HepG2 (cell line): ENCODE measurements around the gene ABTB2. TPM values are rescaled to one million over a fixed set of nuclear protein-coding genes. Genes with fewer than 3 reads are reported as not detected.
A peak's percentile ranks its signal among the peaks of the same experiment; 100 is the strongest.

ENCODE experiments used
- ATAC-seq: fragments of 200-7000 bp; cut with Tn5 transposase; 3 replicates; pipeline ENCODE4 v1.9.1; 2020; ENCODE audit warnings: mild to moderate bottlenecking, moderate library complexity
- BruUV-seq: library from RNA; stranded (reverse); fragments of 400-500 nt; replicated peaks from 2 replicates; lab custom pipeline; 2021; lab: Mats Ljungman, UMichigan
- CTCF ChIA-PET: fragments of 300-600 bp; formaldehyde crosslinking; extraction: SDS; loops from one replicate; lab custom pipeline; 2021; ENCODE audit warnings: low total read pairs, inconsistent platforms, low intra/inter-chr PET ratio; lab: Yijun Ruan, JAX
- POLR2A ChIA-PET: fragments of 350-600 bp; sonication (Branson Sonifier 250); formaldehyde crosslinking; loops from one replicate; lab custom pipeline; 2020; ENCODE audit warnings: antibody characterized with exemption, inconsistent platforms; lab: Yijun Ruan, JAX
- DNase-seq: peaks from one replicate; pipeline ENCODE4 v3.0.0-alpha.2; 2015; ENCODE audit warnings: low spot score
- FAIRE-seq: peaks from 3 replicates; lab custom pipeline; 2011; peaks lifted over from hg19 to GRCh38; lab: Jason Lieb, UNC
- H2AFZ ChIP-seq: one replicate; pipeline ENCODE4 v1.6.1; 2011; ENCODE audit warnings: low read length, inconsistent platforms
- H3K27ac ChIP-seq: fragments of 300-600 bp; 3 replicates; pipeline ENCODE4 v1.8.0; 2011; ENCODE audit warnings: mixed run types, mild to moderate bottlenecking, mixed read lengths, low read length, inconsistent platforms; ENCODE audit not compliant: insufficient read depth; ENCODE audit errors: extremely low read length
- H3K27me3 ChIP-seq, 2 experiments: fragments of 200-600 bp in 1 of 2; 2 replicates in 1 of 2; 3 replicates in 1 of 2; pipeline versions ENCODE4 v1.6.0 to v1.8.0; 2011; ENCODE audit warnings: low read length in 2 of 2, mild to moderate bottlenecking in 2 of 2, moderate library complexity in 2 of 2, inconsistent platforms in 1 of 2; ENCODE audit not compliant: insufficient read depth in 2 of 2, control insufficient read depth in 1 of 2
- H3K36me3 ChIP-seq, 2 experiments: fragments of 200-600 bp in 1 of 2; replicated peaks in 1 of 2; 2 replicates in 1 of 2; 3 replicates in 1 of 2; pipeline versions ENCODE4 v1.5.1 to v1.8.0; 2011; ENCODE audit warnings: low read length in 2 of 2, inconsistent platforms in 1 of 2; ENCODE audit not compliant: insufficient read depth in 2 of 2, control insufficient read depth in 1 of 2
- H3K4me1 ChIP-seq: 2 replicates; pipeline ENCODE4 v1.5.1; 2012; ENCODE audit warnings: low read length, inconsistent platforms; ENCODE audit not compliant: insufficient read depth
- H3K4me2 ChIP-seq: 2 replicates; pipeline ENCODE4 v1.6.0; 2011; ENCODE audit warnings: low read depth, low read length, inconsistent platforms
- H3K4me3 ChIP-seq, 3 experiments: fragments of 200-600 bp in 1 of 3; sonication (generic), shearing (Covaris generic) in 1 of 3; replicated peaks in 1 of 3; 2 replicates each; pipeline ENCODE4 v1.5.1; 2011 to 2016; ENCODE audit warnings: low read length in 3 of 3, inconsistent platforms in 2 of 3, low read depth in 2 of 3, mild to moderate bottlenecking in 2 of 3, control low read depth in 1 of 3, mixed read lengths in 1 of 3; ENCODE audit not compliant: insufficient read depth in 1 of 3
- H3K79me2 ChIP-seq: one replicate; pipeline ENCODE4 v1.6.1; 2011; ENCODE audit warnings: low read length, inconsistent platforms; ENCODE audit not compliant: insufficient read depth
- H3K9ac ChIP-seq: 2 replicates; pipeline ENCODE4 v1.6.0; 2011; ENCODE audit warnings: mild to moderate bottlenecking, low read depth, low read length, inconsistent platforms; ENCODE audit not compliant: insufficient read depth
- H3K9me3 ChIP-seq: 2 replicates; pipeline ENCODE4 v1.5.1; 2012; ENCODE audit warnings: mild to moderate bottlenecking, low read length
- H4K20me1 ChIP-seq: 2 replicates; pipeline ENCODE4 v1.6.0; 2011; ENCODE audit warnings: inconsistent platforms, mild to moderate bottlenecking, low read length, moderate library complexity; ENCODE audit not compliant: insufficient read depth
- AHR ChIP-seq: IDR thresholded peaks from 2 replicates; pipeline ENCODE4 v1.6.1; 2018; ENCODE audit warnings: missing genetic modification reagents, missing compliant biosample characterization
- BRCA1 ChIP-seq: sonication (generic); formaldehyde crosslinking; IDR thresholded peaks from 2 replicates; pipeline ENCODE4 v1.4.0; 2020; ENCODE audit warnings: missing genetic modification reagents
- CREB1 ChIP-seq, 2 experiments: fragments of 450-650 bp in 1 of 2; IDR thresholded peaks; 2 replicates each; pipeline ENCODE4 v1.6.1; 2016 to 2017; ENCODE audit warnings: control low read depth in 1 of 2, mild to moderate bottlenecking in 1 of 2, missing compliant biosample characterization in 1 of 2, missing genetic modification characterization in 1 of 2
- E2F2 ChIP-seq: sonication (generic); formaldehyde crosslinking; IDR thresholded peaks from 2 replicates; pipeline ENCODE4 v1.4.0; 2020; ENCODE audit warnings: missing genetic modification reagents, borderline replicate concordance
- MED13 ChIP-seq: sonication (generic); formaldehyde crosslinking; IDR thresholded peaks from 2 replicates; pipeline ENCODE4 v1.5.0; 2020; ENCODE audit warnings: missing genetic modification reagents
- RBM39 ChIP-seq: fragments of 200-400 bp; formaldehyde crosslinking; IDR thresholded peaks from one replicate; pipeline ENCODE4 v1.6.1; 2018; ENCODE audit warnings: antibody characterized with exemption, mild to moderate bottlenecking, low read depth, low read length; ENCODE audit not compliant: poor library complexity, severe bottlenecking
- ZUFSP ChIP-seq: sonication (generic); formaldehyde crosslinking; IDR thresholded peaks from 2 replicates; pipeline ENCODE4 v1.9.0; 2021; ENCODE audit warnings: missing genetic modification reagents, mild to moderate bottlenecking, borderline replicate concordance
- WGBS: methylation state at CpG from one replicate; pipeline ENCODE4 v1.1.6; 2017; ENCODE audit warnings: low lambda C conversion rate; 5-methylcytosine and 5-hydroxymethylcytosine counted together
- in situ Hi-C: cut with HindIII; loops from 2 replicates; pipeline ENCODE4 v1.10.0; 2017; ENCODE audit warnings: low pct_unique_long_range_greater_than_20kb; ENCODE audit not compliant: extremely low pct_ligation_motif_present
- intact Hi-C: fragments of 100-400 bp; cut with micrococcal nuclease; formaldehyde crosslinking; loops from one replicate; pipeline ENCODE4 v1.10.0; 2022; ENCODE audit not compliant: unreplicated experiment
- polyA plus RNA-seq, 8 experiments: library from polyadenylated mRNA; depleted of rRNA in 3 of 8; stranded (reverse) in 7 of 8; unstranded in 1 of 8; fragments of >200 nt; fragmentation: Illumina TruSeq in 4 of 8; extraction: Trizol in 4 of 8; gene quantifications; 2 replicates each; pipeline versions ENCODE4 v1.2.1 to v1.2.3, GENCODE V29; 2011 to 2016; ENCODE audit warnings: low read depth in 4 of 8, missing spikeins in 1 of 8, mixed read lengths in 1 of 8; ENCODE audit not compliant: insufficient read depth in 1 of 8
- total RNA-seq, 5 experiments: library from RNA; depleted of rRNA; stranded (reverse); fragments of >200 nt; fragmentation: Illumina TruSeq; extraction: Trizol; gene quantifications; 2 replicates each; pipeline ENCODE4 v1.2.3, GENCODE V29; 2016; ENCODE audit warnings: low read depth in 1 of 5

Gene ABTB2
- total and polyA plus RNA-seq, 2 of the 13 experiments (the other 11 are each of a cell fraction or from before 2014, with no cell fraction given) = 5.1 to 15.4 TPM

GRCh38 chr11:34354782-34355181 is 3.0 kb downstream of the ABTB2 start:
- TF ChIP-seq CREB1 (IDR thresholded peaks at IDR 0.05) = peak; percentile 65
- no peak for TF ChIP-seq CREB1 (CRISPR knock-in tag; IDR thresholded peaks at IDR 0.05)
- TF ChIP-seq BRCA1 = no peak
- Histone ChIP-seq H3K9me3 (no peaks in the 10 kb centered on the region), H3K4me3 (peak overlapping the region; percentile 76 to 93 (median 91); a peak in 5 of 6 replicates), H3K9ac (peak overlapping the region; percentile 73; the same call in 1 of the 2 replicates), H3K4me1 (peaks cover 70% of the 10 kb centered on the region), H3K27me3 (no peaks in the 10 kb centered on the region; a peak in 1 of 5 replicates), H3K4me2 (peak overlapping the region; percentile 91), H3K79me2 (peaks cover 72% of the 10 kb centered on the region), H3K36me3 (peaks cover 6 to 9% of the 10 kb centered on the region in 2 experiments; a peak in 2 of 5 replicates), H3K27ac (no peak overlapping the region), H4K20me1 (peaks cover 25% of the 10 kb centered on the region), H2AFZ (no peak overlapping the region)
- in situ Hi-C loops (loop anchor here (5.0 to 25.0 kb wide), 3 partner anchors 177 to 1033 kb away; no protein-coding TSS in a partner anchor), intact Hi-C loops (loop anchor here (5.0 kb wide), 3 partner anchors 37 to 87 kb away; partner anchors contain the start of gene CAT)
- ATAC-seq (no peak), FAIRE-seq (no peak), DNase-seq (no peak)
- BruUV-seq = no TSS peak
- POLR2A ChIA-PET = no interaction called here
- CTCF ChIA-PET = no interaction called here

GRCh38 chr11:34353881-34354280 is 3.9 kb downstream of the ABTB2 start:
- H3K4me3 ChIP-seq = peak overlapping the region in 2 of 3 experiments; percentile 25; a peak in 2 of 6 replicates
- H3K9me3 ChIP-seq = no peaks in the 10 kb centered on the region
- H4K20me1 ChIP-seq = peaks cover 25% of the 10 kb centered on the region
- peak overlapping the region; percentile 91; the same call in 1 of the 2 replicates for H3K4me2 ChIP-seq
- DNase-seq = no peak
- no peak for ATAC-seq
- no peak for TF ChIP-seq MED13 (CRISPR knock-in tag)
- no peak for TF ChIP-seq E2F2 (CRISPR knock-in tag)
- no peak for TF ChIP-seq AHR (CRISPR knock-in tag)
- TF ChIP-seq RBM39 = no peak
- no peak for TF ChIP-seq ZUFSP (CRISPR knock-in tag)
- in situ Hi-C loops (loop anchor here (25.0 kb wide), 2 partner anchors 492 to 1033 kb away; no protein-coding TSS in a partner anchor), intact Hi-C loops (no loop called here)
- ChIA-PET POLR2A (no interaction called here), CTCF (no interaction called here)
- no peak overlapping the region for H2AFZ ChIP-seq
- no peaks in the 10 kb centered on the region; a peak in 1 of 5 replicates for H3K27me3 ChIP-seq
- H3K36me3 ChIP-seq = peaks cover 6 to 9% of the 10 kb centered on the region in 2 experiments; a peak in 2 of 5 replicates
- 85% methylated on average over 4 of the region's 4 CpGs for WGBS
- peaks cover 76% of the 10 kb centered on the region for H3K4me1 ChIP-seq
- H3K9ac ChIP-seq = no peak overlapping the region
- H3K27ac ChIP-seq = no peak overlapping the region
- no TSS peak for BruUV-seq
- H3K79me2 ChIP-seq = peaks cover 81% of the 10 kb centered on the region
- no peak for FAIRE-seq
